ENCODE measurements around the gene SLC26A11.

DNA sequence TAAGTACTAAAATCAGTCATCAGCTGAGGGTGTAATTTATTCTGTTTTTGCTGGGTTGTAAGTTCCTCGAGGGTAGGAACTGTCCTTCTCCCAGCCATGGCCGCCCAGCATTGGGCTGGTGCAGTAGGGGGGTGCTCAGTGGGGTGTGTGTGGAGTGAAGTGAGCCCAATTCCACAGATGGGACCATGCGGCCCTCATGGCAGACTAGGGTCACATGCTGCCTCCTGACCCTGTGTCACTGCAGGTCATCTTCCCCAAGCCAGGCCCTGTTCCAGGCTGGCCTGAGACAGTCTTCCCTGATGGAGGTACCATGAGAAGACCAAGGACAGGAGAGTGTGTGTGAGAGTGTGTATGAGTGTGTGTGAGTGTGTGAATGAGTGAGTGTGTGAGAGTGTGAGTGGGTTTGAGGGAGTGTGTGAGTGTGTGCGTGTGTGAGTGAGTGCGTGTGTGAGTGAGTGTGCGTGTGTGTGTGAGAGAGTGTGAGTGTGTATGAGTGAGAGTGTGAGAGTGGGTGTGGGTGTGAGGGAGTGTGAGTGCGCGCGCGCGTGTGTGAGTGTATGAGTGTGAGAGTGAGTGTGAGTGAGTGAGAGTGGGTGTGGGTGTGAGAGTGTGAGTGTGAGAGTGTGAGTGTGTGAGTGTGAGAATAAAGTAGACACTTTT lies 3.7 kb downstream of the SLC26A11 start:
- TF ChIP-seq, protein P1, sequence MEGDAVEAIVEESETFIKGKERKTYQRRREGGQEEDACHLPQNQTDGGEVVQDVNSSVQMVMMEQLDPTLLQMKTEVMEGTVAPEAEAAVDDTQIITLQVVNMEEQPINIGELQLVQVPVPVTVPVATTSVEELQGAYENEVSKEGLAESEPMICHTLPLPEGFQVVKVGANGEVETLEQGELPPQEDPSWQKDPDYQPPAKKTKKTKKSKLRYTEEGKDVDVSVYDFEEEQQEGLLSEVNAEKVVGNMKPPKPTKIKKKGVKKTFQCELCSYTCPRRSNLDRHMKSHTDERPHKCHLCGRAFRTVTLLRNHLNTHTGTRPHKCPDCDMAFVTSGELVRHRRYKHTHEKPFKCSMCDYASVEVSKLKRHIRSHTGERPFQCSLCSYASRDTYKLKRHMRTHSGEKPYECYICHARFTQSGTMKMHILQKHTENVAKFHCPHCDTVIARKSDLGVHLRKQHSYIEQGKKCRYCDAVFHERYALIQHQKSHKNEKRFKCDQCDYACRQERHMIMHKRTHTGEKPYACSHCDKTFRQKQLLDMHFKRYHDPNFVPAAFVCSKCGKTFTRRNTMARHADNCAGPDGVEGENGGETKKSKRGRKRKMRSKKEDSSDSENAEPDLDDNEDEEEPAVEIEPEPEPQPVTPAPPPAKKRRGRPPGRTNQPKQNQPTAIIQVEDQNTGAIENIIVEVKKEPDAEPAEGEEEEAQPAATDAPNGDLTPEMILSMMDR (IDR thresholded peaks at IDR 0.05), result no peak
- TF ChIP-seq EZH2 (IDR thresholded peaks at IDR 0.05; ENCODE audit: borderline replicate concordance, insufficient read depth, low read depth, low read length, poor library complexity, severe bottlenecking), result no peak
